DMS114 treated with DMSO at 0.1 percent for 48 hours (cell line): ENCODE data around the gene HSD17B3.
A peak's percentile ranks its signal among the peaks of the same experiment; 100 is the strongest.
"Not testable (repeated sequence)": the region's sequence is repeated elsewhere in the genome, so short reads cannot be mapped to it uniquely, and the experiment has no call there.

ENCODE experiments used
- DNase-seq: peaks from one replicate; lab custom pipeline; 2025; ENCODE audit not compliant: unreplicated experiment; lab: John Stamatoyannopoulos, UW

Gene HSD17B3

GRCh38 chr9:96236854-96237550 lies 65.0 kb downstream of the HSD17B3 start:
- DNase-seq, result no peak

GRCh38 chr9:96236337-96236736 lies 65.6 kb downstream of the HSD17B3 start:
- not testable (repeated sequence) for DNase-seq

GRCh38 chr9:96232539-96233241 lies 69.3 kb downstream of the HSD17B3 start:
- peak; percentile 14 for DNase-seq

GRCh38 chr9:96232164-96232538 lies 69.8 kb downstream of the HSD17B3 start:
- DNase-seq, result no peak

GRCh38 chr9:96230002-96230401 lies 72.0 kb downstream of the HSD17B3 start:
- no peak for DNase-seq

GRCh38 chr9:96222132-96222531 lies 79.8 kb downstream of the HSD17B3 start:
- DNase-seq, result no peak

- DNase-seq, result no peak
Measured at GRCh38 chr9:96219900-96220257, 82.1 kb downstream of the HSD17B3 start.

GRCh38 chr9:96219026-96219899 lies 82.7 kb downstream of the HSD17B3 start:
- no peak for DNase-seq

- peak; percentile 23 for DNase-seq
Measured at GRCh38 chr9:96217754-96218693, 84.0 kb downstream of the HSD17B3 start.

GRCh38 chr9:96217294-96217707 lies 84.7 kb downstream of the HSD17B3 start:
- DNase-seq, result no peak

- no peak for DNase-seq
Measured at GRCh38 chr9:96216583-96216982, 85.4 kb downstream of the HSD17B3 start.

GRCh38 chr9:96215841-96216240 lies 86.1 kb downstream of the HSD17B3 start:
- DNase-seq, result no peak

- no peak for DNase-seq
Measured at GRCh38 chr9:96214635-96215034, 87.3 kb downstream of the HSD17B3 start.

- DNase-seq, result no peak
Measured at GRCh38 chr9:96209407-96210271, 92.3 kb downstream of the HSD17B3 start.

- no peak for DNase-seq
Measured at GRCh38 chr9:96206156-96206751, 95.7 kb downstream of the HSD17B3 start.

- no peak for DNase-seq
Measured at GRCh38 chr9:96204853-96205252, 97.1 kb downstream of the HSD17B3 start.

- DNase-seq, result no peak
Measured at GRCh38 chr9:96203867-96204501, 98.0 kb downstream of the HSD17B3 start.

GRCh38 chr9:96202971-96203780 lies 98.8 kb downstream of the HSD17B3 start:
- no peak for DNase-seq
